ENCODE measurements around the gene FMN2.

The FMN2 gene

GRCh38 chr1:240515505-240515904 is 423.8 kb downstream of the FMN2 start:
- no peak overlapping the region for H3K4me3 ChIP-seq (ENCODE audit: low read depth, low read length)

GRCh38 chr1:240516069-240516468 is 424.4 kb downstream of the FMN2 start:
- H3K4me3 ChIP-seq (ENCODE audit: low read depth, low read length) = no peak overlapping the region

GRCh38 chr1:240517891-240518290 is 426.2 kb downstream of the FMN2 start:
- H3K4me3 ChIP-seq (ENCODE audit: low read depth, low read length) = no peak overlapping the region

GRCh38 chr1:240522122-240522822 is 430.6 kb downstream of the FMN2 start:
- no peak overlapping the region for H3K4me3 ChIP-seq (ENCODE audit: low read depth, low read length)

GRCh38 chr1:240524356-240525069 is 432.8 kb downstream of the FMN2 start:
- H3K4me3 ChIP-seq (ENCODE audit: low read depth, low read length) = no peak overlapping the region
